K562 treated with DMSO at 1 percent for 24 hours (cell line): Measurements from ENCODE around the gene GNAI1. TPM values are rescaled to one million over a fixed set of nuclear protein-coding genes. Genes with fewer than 3 reads are reported as not detected.

Experiments
- total RNA-seq: library from RNA; unstranded; fragments of 300-600 nt; gene quantifications from 2 replicates; pipeline ENCODE4 v1.2.3, GENCODE V29; 2022; ENCODE audit warnings: low read depth; ENCODE audit not compliant: insufficient read depth

GNAI1 gene
- total RNA-seq: not detected in 2 replicates

DNA sequence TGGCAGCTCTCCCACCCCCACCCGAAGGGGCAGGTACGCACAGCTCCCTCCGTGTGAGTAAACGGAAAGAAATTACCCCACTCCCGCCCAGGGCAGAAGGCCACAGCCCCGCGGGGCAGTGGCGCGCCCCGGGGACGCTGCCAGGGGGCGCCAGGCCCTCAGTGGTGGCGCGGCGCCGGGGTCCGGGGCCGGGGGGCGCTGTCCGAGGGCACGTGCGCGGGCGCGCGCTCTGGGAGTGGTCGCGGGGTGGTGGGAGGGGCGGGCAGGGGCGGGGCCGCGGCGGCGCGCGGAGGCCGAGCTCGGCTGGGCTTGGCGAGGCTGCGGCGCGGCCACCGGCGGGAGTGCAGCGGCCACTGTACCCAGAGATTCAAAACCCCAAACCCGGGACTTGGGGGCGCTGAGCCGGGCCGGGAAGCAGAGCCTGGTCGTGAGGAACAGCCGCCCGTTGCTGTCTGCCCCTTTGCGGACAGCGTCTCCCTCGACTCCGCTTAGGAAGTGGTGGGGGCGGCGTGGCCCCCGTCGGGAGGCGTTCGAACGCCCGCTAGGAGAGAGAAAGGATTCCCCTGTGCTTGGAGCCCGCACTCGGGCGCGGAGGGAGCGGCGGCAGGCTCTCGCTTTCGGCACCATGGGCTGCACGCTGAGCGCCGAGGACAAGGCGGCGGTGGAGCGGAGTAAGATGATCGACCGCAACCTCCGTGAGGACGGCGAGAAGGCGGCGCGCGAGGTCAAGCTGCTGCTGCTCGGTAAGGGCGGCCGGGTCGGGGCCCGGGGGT is at the start of gene GNAI1:
GNAI1 (plus strand) TSS at position 296 of the 773 bp plus-strand sequence; CDS start at position 626, 330 bp downstream.

